Activated CD4-positive, CD25-positive, alpha-beta regulatory T cell treated with anti-CD3 and anti-CD28 coated beads, Interleukin-2, amount 50 U/mL, for 72 hours (primary cell): Measurements from ENCODE around the gene LRRC10B.

Source experiments
- DNase-seq: peaks from one replicate; pipeline ENCODE4 v3.0.0; 2021

Gene LRRC10B

DNA sequence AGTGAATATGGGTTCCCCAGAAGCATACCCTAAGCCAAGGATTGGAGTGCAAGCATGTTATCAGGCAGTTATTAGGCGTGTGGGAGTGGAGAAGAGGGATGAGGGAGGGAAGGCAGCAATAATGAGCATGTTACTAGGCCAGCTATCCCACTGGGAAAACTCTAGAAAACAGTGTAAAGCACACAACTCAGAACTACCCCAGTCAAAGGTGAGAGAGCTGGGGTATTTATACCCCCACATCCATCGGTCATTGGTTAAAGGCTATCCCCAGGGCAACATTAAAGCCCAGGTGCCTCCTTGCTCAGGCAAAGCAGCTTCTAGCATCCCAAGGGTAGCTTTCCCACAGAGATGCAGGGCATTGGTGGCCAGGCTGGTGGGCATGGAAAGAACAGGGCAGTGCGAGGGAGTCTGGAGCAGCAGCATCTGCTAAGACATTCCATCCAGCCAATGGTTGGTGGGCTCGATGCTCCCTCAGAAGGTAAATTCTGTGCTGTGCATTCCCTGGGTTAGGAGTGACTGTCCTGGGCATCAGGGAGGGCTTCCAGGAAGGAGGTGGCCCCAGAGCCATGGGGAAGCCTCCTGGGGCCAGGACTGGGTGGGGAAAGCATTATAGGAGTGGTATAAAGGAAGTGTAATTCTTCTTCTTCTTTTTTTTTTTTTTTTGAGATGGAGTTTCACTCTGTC lies 21.1 kb upstream of the LRRC10B start:
- no peak for DNase-seq

GRCh38 chr11:61488651-61489291 lies 19.8 kb upstream of the LRRC10B start:
- no peak for DNase-seq

DNA sequence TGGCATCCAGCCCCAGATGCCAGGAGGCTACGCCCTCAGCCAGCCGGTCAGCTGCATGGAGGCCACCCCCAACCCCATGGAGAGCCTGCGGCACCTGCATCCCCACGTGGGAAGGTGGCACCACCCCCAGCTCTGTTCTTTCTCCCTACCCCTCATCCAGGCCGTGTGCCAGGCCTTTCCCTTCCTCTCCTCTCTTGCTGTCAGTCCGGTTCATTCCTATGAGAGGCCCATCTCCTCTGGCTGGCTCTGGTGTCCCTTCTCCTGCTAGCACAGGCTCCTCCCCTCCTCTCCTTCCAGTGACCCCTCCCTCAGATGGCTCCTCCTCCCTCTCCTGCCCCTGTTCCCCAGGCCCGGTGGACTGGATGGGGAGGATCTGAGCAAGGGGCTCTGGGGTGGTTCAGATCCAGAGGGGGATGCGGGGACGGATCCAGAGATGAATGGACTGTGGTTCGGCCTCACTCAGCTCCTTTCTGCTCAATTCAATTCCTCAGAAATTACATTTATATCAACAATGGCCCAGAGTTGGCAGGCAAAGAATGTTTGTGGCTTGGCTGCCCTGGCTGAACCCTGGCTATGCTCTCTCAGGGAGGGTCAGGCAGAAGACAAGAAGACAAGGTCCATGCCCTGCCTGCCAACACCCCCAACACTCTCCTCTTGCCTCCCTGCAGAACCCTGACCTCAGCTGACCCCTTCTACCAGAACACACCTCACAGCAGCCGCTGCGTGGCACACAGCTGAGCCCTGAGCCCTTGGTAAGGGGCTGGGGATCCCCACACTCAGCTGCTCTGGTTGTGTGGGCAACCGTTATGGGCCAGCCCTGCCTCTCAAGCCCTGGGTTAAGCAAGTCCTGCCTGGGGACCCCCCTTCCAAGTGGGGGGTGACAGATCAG lies 18.5 kb upstream of the LRRC10B start:
- no peak for DNase-seq

DNA sequence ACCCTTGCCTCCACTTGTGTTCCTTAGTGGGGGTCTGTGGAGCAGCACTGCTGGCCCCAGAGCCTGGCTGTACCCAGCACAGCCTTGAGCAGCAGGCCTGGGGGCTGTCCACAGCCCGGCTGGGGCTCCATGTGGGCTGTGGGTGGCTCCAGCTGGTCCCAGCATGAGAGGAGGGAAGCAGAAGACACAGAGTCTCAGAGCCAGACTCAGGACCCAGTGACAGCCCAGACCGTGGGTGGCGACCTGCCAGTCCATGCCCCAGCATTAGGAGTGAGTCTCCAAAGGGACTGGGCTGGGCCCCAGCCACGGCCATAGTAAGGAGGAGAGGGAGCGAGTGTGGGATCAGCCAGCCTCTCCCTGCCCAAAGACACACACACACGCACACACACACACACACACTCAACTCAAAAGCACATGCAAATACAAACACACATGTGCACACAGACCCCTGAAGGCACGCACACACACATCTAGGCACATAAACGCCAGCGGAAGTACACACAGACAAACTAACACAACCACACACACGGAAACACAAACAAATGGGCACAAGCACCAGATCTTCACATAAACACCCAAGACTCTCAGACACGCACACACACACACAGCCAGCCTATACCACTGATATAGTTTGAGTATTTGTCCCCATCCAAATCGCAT lies 16.7 kb upstream of the LRRC10B start:
- DNase-seq, result no peak

GRCh38 chr11:61494381-61494961 lies 14.1 kb upstream of the LRRC10B start:
- no peak for DNase-seq

DNA sequence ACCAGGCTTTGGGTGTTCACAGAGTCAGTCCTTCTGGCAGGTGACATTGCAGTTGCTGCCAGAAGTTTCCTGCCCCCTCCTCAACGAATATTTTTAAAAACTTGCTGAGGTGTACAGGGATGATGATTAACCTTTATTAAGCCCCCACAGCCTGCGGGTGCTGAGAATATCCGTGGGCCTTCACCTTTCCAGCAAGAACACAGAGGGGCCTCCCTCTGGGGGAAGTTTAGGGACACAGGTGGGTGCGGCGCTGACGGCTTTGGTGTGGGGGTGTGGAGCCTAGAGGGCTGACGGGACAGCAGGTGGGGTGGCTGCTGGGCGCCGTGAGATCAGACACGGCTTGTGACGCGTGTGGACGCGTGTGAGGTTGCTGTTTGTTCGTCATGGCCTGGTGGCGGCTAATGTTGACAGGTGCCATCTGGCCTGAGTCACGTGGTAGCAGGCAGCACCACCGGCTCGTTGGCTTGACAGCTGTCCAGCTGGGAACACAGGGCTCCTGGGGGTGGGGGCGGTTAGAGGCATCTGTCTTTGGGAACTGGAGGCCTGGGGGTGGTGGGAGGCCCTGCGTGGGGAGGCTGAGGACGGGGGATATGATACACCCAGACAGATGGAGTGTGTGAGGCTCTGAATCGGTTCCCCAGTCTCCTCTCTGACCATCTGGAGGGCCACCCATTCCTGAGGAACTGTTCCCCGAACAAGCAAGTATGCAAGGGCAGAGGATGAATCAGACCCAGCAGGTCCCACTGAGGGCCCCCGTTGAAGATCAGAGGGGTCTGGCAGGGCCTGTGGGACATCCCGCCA lies 12.5 kb upstream of the LRRC10B start:
- no peak for DNase-seq

DNA sequence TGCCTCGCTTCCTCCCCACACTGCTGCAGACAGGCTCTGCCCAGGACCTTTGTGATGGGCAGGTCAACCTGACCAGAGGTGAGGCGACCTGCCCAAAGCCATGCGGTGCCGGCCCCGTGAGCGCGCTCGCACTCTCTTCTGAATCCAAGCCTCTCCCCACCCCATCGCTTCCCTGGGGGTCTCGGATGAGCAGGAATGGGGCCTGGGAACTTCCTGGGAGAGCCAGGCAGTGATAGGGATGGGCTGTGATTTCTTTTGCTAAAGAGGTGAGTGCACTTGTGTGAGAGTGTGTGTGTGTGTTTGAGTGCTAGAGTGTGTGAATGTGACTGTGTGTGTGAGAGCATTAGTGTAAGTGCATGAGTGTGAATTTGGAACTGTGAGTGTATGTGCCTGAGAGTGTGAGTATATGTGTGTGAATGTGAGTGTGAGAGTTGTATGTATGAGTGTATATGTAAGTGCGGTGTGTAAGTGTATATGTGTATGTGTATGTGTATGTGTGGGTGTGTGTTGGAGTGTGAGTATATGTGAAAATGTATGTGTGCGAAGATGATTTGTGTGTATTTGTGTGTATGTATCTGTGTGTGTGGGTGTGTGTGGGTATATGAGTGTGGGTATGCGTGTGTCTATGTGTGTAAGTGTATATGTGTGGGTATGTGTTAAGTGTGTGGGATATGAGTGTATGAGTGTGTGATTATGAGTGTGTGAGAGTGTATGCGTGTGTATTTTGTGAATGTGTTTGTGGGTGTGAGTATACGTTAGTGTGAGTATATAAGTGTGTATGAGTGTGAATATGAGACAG lies 11.7 kb upstream of the LRRC10B start:
- DNase-seq, result no peak

DNA sequence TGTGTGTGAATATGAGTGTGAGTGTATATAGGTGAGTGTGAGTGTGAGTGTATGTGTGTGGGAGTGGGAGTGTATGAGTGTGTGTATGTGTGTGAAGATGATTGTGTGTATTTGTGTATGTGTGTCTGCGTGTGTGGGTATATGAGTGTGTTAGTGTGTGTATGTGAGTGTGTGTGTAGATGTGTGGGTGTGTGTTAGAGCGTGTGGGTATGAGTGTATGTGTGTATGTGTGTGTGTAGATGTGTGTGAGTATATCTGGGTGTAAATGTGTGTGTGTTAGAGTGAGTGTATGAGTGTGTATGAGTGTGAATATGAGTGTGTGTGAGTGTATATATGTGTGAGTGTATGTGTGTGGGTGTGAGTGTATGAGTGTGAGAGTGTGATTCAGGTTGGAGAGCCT lies 11.1 kb upstream of the LRRC10B start:
- no peak for DNase-seq

GRCh38 chr11:61497876-61498275 lies 10.7 kb upstream of the LRRC10B start:
- DNase-seq, result no peak

GRCh38 chr11:61498767-61499341 lies 9.7 kb upstream of the LRRC10B start:
- DNase-seq, result no peak

GRCh38 chr11:61499816-61500491 lies 8.6 kb upstream of the LRRC10B start:
- no peak for DNase-seq

- DNase-seq, result no peak
Measured at GRCh38 chr11:61502522-61502921, 6.0 kb upstream of the LRRC10B start.

GRCh38 chr11:61503135-61503770 lies 5.3 kb upstream of the LRRC10B start:
- no peak for DNase-seq

GRCh38 chr11:61505106-61505505 lies 3.4 kb upstream of the LRRC10B start:
- no peak for DNase-seq

DNA sequence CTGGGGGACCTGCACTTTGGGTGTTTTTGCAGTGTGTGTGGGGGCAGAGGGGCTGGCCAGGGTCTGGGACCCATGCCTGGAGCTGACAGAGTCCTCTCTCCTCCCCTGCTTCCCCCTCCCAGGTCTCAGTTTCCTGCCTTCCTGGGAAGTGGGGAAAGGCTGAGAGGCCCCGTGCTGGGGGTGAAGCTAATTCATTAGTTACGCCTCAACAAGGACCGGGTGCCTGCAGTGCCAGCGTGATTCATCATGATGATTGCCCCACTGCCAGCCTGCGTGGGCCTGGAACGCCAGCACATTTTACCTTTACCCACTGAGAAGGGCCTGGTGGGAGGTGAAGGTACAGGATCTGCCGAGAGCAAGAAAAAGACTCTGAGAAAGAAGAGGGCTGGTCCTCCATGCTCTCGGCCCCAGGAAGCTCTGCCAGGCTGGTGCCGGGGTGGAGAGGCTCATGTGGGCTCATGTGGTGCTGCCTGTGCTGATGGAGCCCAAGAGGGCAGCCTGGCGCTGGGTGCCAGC lies 2.9 kb upstream of the LRRC10B start:
- DNase-seq, result no peak

- no peak for DNase-seq
Measured at GRCh38 chr11:61507012-61507768, 1.4 kb upstream of the LRRC10B start.

GRCh38 chr11:61509043-61510029 lies 787 bp downstream of the LRRC10B start:
- peak; percentile 60 for DNase-seq
